Measurements from ENCODE around the gene CACNB4.

- TF ChIP-seq EP300 (IDR thresholded peaks at IDR 0.05), result no peak
- TF ChIP-seq CTCF (IDR thresholded peaks at IDR 0.05), result no peak
- TF ChIP-seq POLR2AphosphoS5 (IDR thresholded peaks at IDR 0.05), result no peak
Observed at GRCh38 chr2:151861174-151861573, 237.7 kb downstream of the CACNB4 start.

Data from sigmoid colon (tissue), 4 donors.